DMS79 treated with DMSO at 0.1 percent for 48 hours (cell line): ENCODE data around the gene RNF182.
"Not testable (repeated sequence)": the region's sequence is repeated elsewhere in the genome, so short reads cannot be mapped to it uniquely, and the experiment has no call there.

Experiments
- DNase-seq: peaks from one replicate; lab custom pipeline; 2025; lab: John Stamatoyannopoulos, UW

The RNF182 gene

GRCh38 chr6:13917141-13917540 lies 7.6 kb upstream of the RNF182 start:
- DNase-seq, result no peak

GRCh38 chr6:13918686-13919250 lies 6.0 kb upstream of the RNF182 start:
- no peak for DNase-seq

- DNase-seq, result no peak
These were observed 4.9 kb upstream of the RNF182 start for GRCh38 chr6:13919861-13920260.

- DNase-seq, result peak; percentile 2
These were observed 4.2 kb upstream of the RNF182 start for GRCh38 chr6:13920552-13920951.

- DNase-seq, result no peak
These were observed 2.0 kb upstream of the RNF182 start for GRCh38 chr6:13922750-13923149.

GRCh38 chr6:13923527-13924145 lies 1.1 kb upstream of the RNF182 start:
- DNase-seq, result no peak

- peak; percentile 28 for DNase-seq
These were observed 405 bp upstream of the RNF182 start for GRCh38 chr6:13924146-13924948.

GRCh38 chr6:13926378-13926777 lies 1.6 kb downstream of the RNF182 start:
- DNase-seq, result no peak

GRCh38 chr6:13927203-13927602 lies 2.5 kb downstream of the RNF182 start:
- no peak for DNase-seq

- no peak for DNase-seq
These were observed 4.4 kb downstream of the RNF182 start for GRCh38 chr6:13929196-13929595.

- DNase-seq, result no peak
These were observed 7.1 kb downstream of the RNF182 start for GRCh38 chr6:13931797-13932402.

- no peak for DNase-seq
These were observed 8.0 kb downstream of the RNF182 start for GRCh38 chr6:13932785-13933184.

- no peak for DNase-seq
These were observed 10.0 kb downstream of the RNF182 start for GRCh38 chr6:13934721-13935120.

- no peak for DNase-seq
These were observed 10.6 kb downstream of the RNF182 start for GRCh38 chr6:13935190-13935880.

GRCh38 chr6:13935881-13936261 lies 11.1 kb downstream of the RNF182 start:
- DNase-seq, result not testable (repeated sequence)

GRCh38 chr6:13941902-13942301 lies 17.1 kb downstream of the RNF182 start:
- DNase-seq, result no peak

- DNase-seq, result no peak
These were observed 19.2 kb downstream of the RNF182 start for GRCh38 chr6:13943943-13944342.

GRCh38 chr6:13946506-13946905 lies 21.8 kb downstream of the RNF182 start:
- DNase-seq, result no peak

- no peak for DNase-seq
These were observed 22.9 kb downstream of the RNF182 start for GRCh38 chr6:13947611-13948178.

GRCh38 chr6:13952101-13952500 lies 27.3 kb downstream of the RNF182 start:
- no peak for DNase-seq

- no peak for DNase-seq
These were observed 28.4 kb downstream of the RNF182 start for GRCh38 chr6:13953061-13953705.
